Subcutaneous adipose tissue (tissue), 4 donors: ENCODE data around the gene HBM. TPM values are rescaled to one million over a fixed set of nuclear protein-coding genes. Genes with fewer than 3 reads are reported as not detected.

Experiments used
- CTCF ChIP-seq: fragments of 450-650 bp; IDR thresholded peaks from one replicate; pipeline ENCODE4 v1.5.1; 2016; ENCODE audit warnings: low read depth, mild to moderate bottlenecking, control low read depth, antibody characterized with exemption, moderate library complexity
- total RNA-seq, 4 donors: library from RNA; depleted of rRNA; stranded (reverse); fragments of >200 nt; gene quantifications; one replicate each; pipeline ENCODE4 v1.1.0, GENCODE V29; 2016

The HBM gene
- total RNA-seq, 4 donors from 2014 or later, result 1.3 to 2.4 TPM; not detected in 2

- TF ChIP-seq CTCF, result no peak
Measured at GRCh38 chr16:152141-153128, 13.3 kb upstream of the HBM start, which contains the start of gene HBZ. TSS of gene HBZ (plus strand) at chr16:152644. CDS start at chr16:152910, 266 bp downstream.

DNA sequence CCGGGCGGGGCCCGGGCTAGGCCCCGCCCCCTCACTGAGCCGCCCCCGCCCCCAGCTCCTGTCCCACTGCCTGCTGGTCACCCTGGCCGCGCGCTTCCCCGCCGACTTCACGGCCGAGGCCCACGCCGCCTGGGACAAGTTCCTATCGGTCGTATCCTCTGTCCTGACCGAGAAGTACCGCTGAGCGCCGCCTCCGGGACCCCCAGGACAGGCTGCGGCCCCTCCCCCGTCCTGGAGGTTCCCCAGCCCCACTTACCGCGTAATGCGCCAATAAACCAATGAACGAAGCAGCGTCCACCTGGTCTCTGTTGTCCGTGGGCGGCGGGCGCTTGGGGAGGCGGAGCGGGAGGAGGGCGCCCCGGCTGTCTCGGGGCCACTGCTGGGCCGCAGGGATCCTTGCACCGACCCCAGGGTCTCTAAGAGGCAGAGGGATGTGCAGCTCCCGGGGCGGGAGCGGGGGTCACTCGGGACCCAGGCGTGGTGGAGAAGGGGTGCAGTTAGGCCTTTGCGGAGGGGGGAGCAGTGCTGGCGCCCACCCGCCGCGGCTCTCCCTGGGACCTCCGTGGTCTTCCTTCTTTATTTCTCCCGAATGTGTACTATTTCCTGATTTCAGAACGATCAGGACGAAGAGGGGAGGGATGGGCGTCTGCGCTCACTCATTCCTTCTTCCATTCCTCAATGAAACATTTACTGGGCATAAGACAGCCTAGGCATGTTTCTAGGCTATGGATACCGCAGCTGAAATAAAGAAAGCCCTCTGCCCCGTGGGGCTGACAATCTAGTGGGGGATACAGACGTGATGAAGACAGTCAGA, 11.4 kb upstream of the HBM start:
- TF ChIP-seq CTCF, result no peak

GRCh38 chr16:155031-155398, 10.8 kb upstream of the HBM start:
- TF ChIP-seq CTCF, result no peak

GRCh38 chr16:159136-159849, 6.5 kb upstream of the HBM start:
- TF ChIP-seq CTCF, result no peak

DNA sequence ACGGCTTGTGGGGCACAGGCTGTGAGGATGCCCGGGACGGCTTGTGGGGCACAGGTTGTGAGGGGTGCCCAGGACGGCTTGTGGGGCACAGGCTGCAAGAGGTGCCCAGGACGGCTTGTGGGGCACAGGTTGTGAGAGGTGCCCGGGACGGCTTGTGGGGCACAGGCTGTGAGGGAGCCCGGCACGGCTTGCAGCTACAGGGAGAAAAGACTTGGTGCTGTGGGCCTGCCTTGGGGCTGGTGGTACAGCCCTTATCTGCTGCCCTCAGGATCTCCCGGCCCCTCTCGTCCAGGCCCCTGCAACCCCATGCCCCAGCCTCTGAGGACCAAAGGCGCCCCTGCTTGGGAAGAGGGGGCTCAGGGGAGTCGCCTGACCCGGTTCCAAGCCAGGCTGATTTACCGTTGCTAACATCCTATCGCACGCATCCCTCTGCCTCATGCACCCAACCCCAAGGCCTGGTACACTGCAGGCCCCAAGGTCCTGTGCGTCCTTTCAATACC, 5.0 kb upstream of the HBM start:
- TF ChIP-seq CTCF, result no peak

DNA sequence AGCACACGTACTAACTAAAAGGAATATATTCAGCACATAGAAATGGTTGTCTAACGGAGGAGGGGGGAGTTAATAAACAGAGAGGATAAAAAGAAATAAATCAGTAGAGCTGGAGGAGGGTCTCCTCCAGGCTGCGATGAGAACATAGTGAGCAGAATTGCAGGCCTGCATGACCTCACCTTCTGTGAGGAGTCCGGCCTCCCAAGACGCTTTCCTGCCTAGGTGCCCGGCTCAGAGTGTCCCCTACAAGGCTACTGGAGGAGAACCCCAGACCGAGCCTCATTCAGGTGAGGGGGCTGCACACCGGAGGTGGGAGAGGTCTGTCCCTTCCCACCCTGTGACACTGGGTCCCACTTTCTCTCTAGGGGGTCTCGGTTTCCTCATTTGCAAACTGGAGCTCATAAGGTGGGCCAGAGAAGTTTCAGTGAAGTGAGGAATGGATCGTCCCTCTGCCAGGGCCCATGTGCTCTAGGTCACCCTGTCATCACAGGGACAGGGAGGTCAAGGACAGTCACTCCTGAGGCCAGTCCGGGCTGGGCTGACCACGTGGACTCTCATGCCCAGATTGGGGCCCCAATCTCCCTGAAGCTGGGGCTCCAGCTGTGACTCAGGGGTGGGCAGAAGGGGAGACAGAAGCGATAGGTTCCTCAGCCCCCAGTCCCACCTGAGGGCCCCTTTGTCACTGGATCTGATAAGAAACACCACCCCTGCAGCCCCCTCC, 3.3 kb upstream of the HBM start:
- TF ChIP-seq CTCF, result no peak
